PC-3 (cell line): ENCODE data around the gene FAM89B. TPM values are rescaled to one million over a fixed set of nuclear protein-coding genes. Genes with fewer than 3 reads are reported as not detected.

Experiments
- ATAC-seq: fragments of 200-7000 bp; cut with Tn5 transposase; 2 replicates; pipeline ENCODE4 v1.9.1; 2020; ENCODE audit warnings: mild to moderate bottlenecking, moderate library complexity
- BruUV-seq: library from RNA; stranded (reverse); fragments of 400-500 nt; replicated peaks from 2 replicates; lab custom pipeline; 2021; lab: Mats Ljungman, UMichigan
- CTCF ChIA-PET: fragments of 300-600 bp; sonication (Branson Sonifier 250); formaldehyde crosslinking; loops from one replicate; lab custom pipeline; 2022; ENCODE audit warnings: antibody characterized with exemption; lab: Charles Lee
- POLR2A ChIA-PET: fragments of 300-600 bp; sonication (Branson Sonifier 250); formaldehyde crosslinking; loops from one replicate; lab custom pipeline; 2022; ENCODE audit warnings: antibody characterized with exemption; ENCODE audit not compliant: unreplicated experiment; lab: Charles Lee
- DNase-seq: peaks from one replicate; pipeline ENCODE4 v3.0.0-alpha.2; 2015
- H2AFZ ChIP-seq: fragments of 300-600 bp; sonication (generic); 2 replicates; pipeline ENCODE4 v1.6.0; 2016; ENCODE audit warnings: antibody characterized with exemption, low read length
- H3F3A ChIP-seq: fragments of 300-600 bp; sonication (generic); one replicate; pipeline ENCODE4 v1.6.0; 2017; ENCODE audit warnings: antibody characterized with exemption, low read length, control low read depth, mild to moderate bottlenecking; ENCODE audit not compliant: unreplicated experiment
- H3K27ac ChIP-seq: fragments of 300-600 bp; sonication (generic); 2 replicates; pipeline ENCODE4 v1.5.1; 2016; ENCODE audit warnings: mild to moderate bottlenecking, low read length
- H3K27me3 ChIP-seq: fragments of 300-600 bp; sonication (generic); 2 replicates; pipeline ENCODE4 v1.6.1; 2016; ENCODE audit warnings: low read length, mixed read lengths
- H3K36me3 ChIP-seq: fragments of 300-600 bp; sonication (generic); 2 replicates; pipeline ENCODE4 v1.6.1; 2016; ENCODE audit warnings: low read depth, mixed run types, low read length, mixed read lengths
- H3K4me1 ChIP-seq: fragments of 300-600 bp; sonication (generic); 2 replicates; pipeline ENCODE4 v1.5.1; 2016; ENCODE audit warnings: low read length; ENCODE audit not compliant: insufficient read depth
- H3K4me2 ChIP-seq: fragments of 300-600 bp; sonication (generic); 2 replicates; pipeline ENCODE4 v1.6.0; 2016; ENCODE audit warnings: low read length
- H3K4me3 ChIP-seq: fragments of 300-600 bp; sonication (generic); 2 replicates; pipeline ENCODE4 v1.5.1; 2016; ENCODE audit warnings: mild to moderate bottlenecking, low read length, mixed read lengths
- H3K79me2 ChIP-seq: fragments of 300-600 bp; sonication (generic); 2 replicates; pipeline ENCODE4 v1.6.1; 2017; ENCODE audit warnings: low read length, mixed read lengths
- H3K9ac ChIP-seq: fragments of 300-600 bp; sonication (generic); 2 replicates; pipeline ENCODE4 v1.6.0; 2016; ENCODE audit warnings: mild to moderate bottlenecking, low read length
- H3K9me2 ChIP-seq: fragments of 300-600 bp; sonication (generic); replicated peaks from 2 replicates; pipeline ENCODE4 v1.6.1; 2016; ENCODE audit warnings: mixed run types, low read length, mixed read lengths
- H3K9me3 ChIP-seq: fragments of 300-600 bp; sonication (generic); 2 replicates; pipeline ENCODE4 v1.6.1; 2016; ENCODE audit warnings: low read length, mixed read lengths
- H4K20me1 ChIP-seq: fragments of 300-600 bp; sonication (generic); 2 replicates; pipeline ENCODE4 v1.6.1; 2016; ENCODE audit warnings: low read length, mixed read lengths
- CTCF ChIP-seq: fragments of 300-600 bp; sonication (generic); conservative IDR thresholded peaks from 2 replicates; pipeline ENCODE4 v1.5.1; 2017; ENCODE audit warnings: antibody characterized with exemption, low read depth, mild to moderate bottlenecking, low read length
- EZH2 ChIP-seq: fragments of 300-600 bp; sonication (generic); IDR thresholded peaks from one replicate; pipeline ENCODE4 v1.6.1; 2017; ENCODE audit warnings: antibody characterized with exemption, mild to moderate bottlenecking, low read length; ENCODE audit not compliant: unreplicated experiment
- EZH2phosphoT487 ChIP-seq: fragments of 300-600 bp; sonication (generic); IDR thresholded peaks from 2 replicates; pipeline ENCODE4 v1.6.1; 2018; ENCODE audit warnings: mild to moderate bottlenecking, antibody characterized with exemption, low read length, borderline replicate concordance
- intact Hi-C: fragments of 100-400 bp; cut with micrococcal nuclease; formaldehyde crosslinking; loops from 2 replicates; pipeline ENCODE4 v1.9.0; 2023
- total RNA-seq: library from RNA; depleted of rRNA; stranded (reverse); fragments of >200 nt; gene quantifications from 2 replicates; pipeline ENCODE4 v1.2.3, GENCODE V29; 2014

The FAM89B gene
- total RNA-seq, 1 experiment from 2014 or later: 76.3 TPM

- Histone ChIP-seq H3K4me2 (no peak overlapping the region), H3K36me3 (peaks cover 17% of the 10 kb centered on the region), H3K9ac (no peak overlapping the region), H3K9me2 (no peaks in the 10 kb centered on the region), H3K4me1 (no peaks in the 10 kb centered on the region), H2AFZ (no peak overlapping the region), H3K27ac (no peak overlapping the region), H3F3A (no peaks in the 10 kb centered on the region), H3K79me2 (no peaks in the 10 kb centered on the region), H3K4me3 (no peak overlapping the region), H3K27me3 (no peaks in the 10 kb centered on the region), H4K20me1 (no peaks in the 10 kb centered on the region), H3K9me3 (no peaks in the 10 kb centered on the region)
- TF ChIP-seq EZH2phosphoT487: no peak
- no peak for TF ChIP-seq CTCF
- no peak for TF ChIP-seq EZH2
- ChIA-PET CTCF (interaction anchor here (0.6 kb wide), 1 partner anchor 12 kb away, joined by 8 read pairs; no protein-coding TSS in a partner anchor), POLR2A (no interaction called here)
- DNase-seq (no peak), ATAC-seq (no peak)
- BruUV-seq: no TSS peak
- intact Hi-C loops: no loop called here
Observed at GRCh38 chr11:65604258-65604657, 31.9 kb downstream of the FAM89B start.

GRCh38 chr11:65606876-65607613, 34.7 kb downstream of the FAM89B start:
- Histone ChIP-seq H4K20me1 (no peaks in the 10 kb centered on the region; the same call in 1 of the 2 replicates), H3F3A (no peaks in the 10 kb centered on the region), H3K27ac (no peak overlapping the region), H3K4me2 (no peak overlapping the region), H3K4me1 (peaks cover 12% of the 10 kb centered on the region), H3K27me3 (no peaks in the 10 kb centered on the region), H2AFZ (no peak overlapping the region), H3K9me2 (no peaks in the 10 kb centered on the region), H3K9me3 (no peaks in the 10 kb centered on the region), H3K4me3 (no peak overlapping the region), H3K9ac (no peak overlapping the region), H3K36me3 (peaks cover 21% of the 10 kb centered on the region), H3K79me2 (peaks cover 24% of the 10 kb centered on the region)
- BruUV-seq: no TSS peak
- ATAC-seq: no peak
- ChIA-PET POLR2A (no interaction called here), CTCF (no interaction called here)
- intact Hi-C loops: no loop called here
- no peak for TF ChIP-seq EZH2phosphoT487
- TF ChIP-seq EZH2: no peak
- TF ChIP-seq CTCF: no peak
- DNase-seq: no peak
